OCI-LY3 (cell line): ENCODE results near the gene ROR1.

Experiments used
- EZH2phosphoT487 ChIP-seq: fragments of 200-600 bp; shearing (Covaris generic); IDR thresholded peaks from 2 replicates; pipeline ENCODE4 v1.6.1; 2018; ENCODE audit warnings: antibody characterized with exemption, mixed run types, low read depth
- TF ChIP-seq, protein P1 (sequence below): fragments of 200-600, 300-600 bp; sonication (generic); IDR thresholded peaks from 2 replicates; pipeline ENCODE4 v1.5.1; 2014; ENCODE audit warnings: antibody characterized with exemption, low read length, low read depth

- TF ChIP-seq, protein P1, sequence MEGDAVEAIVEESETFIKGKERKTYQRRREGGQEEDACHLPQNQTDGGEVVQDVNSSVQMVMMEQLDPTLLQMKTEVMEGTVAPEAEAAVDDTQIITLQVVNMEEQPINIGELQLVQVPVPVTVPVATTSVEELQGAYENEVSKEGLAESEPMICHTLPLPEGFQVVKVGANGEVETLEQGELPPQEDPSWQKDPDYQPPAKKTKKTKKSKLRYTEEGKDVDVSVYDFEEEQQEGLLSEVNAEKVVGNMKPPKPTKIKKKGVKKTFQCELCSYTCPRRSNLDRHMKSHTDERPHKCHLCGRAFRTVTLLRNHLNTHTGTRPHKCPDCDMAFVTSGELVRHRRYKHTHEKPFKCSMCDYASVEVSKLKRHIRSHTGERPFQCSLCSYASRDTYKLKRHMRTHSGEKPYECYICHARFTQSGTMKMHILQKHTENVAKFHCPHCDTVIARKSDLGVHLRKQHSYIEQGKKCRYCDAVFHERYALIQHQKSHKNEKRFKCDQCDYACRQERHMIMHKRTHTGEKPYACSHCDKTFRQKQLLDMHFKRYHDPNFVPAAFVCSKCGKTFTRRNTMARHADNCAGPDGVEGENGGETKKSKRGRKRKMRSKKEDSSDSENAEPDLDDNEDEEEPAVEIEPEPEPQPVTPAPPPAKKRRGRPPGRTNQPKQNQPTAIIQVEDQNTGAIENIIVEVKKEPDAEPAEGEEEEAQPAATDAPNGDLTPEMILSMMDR: no peak
- TF ChIP-seq EZH2phosphoT487: no peak
Observed at GRCh38 chr1:64098436-64098835, 324.6 kb downstream of the ROR1 start.
